ENCODE measurements around the gene BTBD17. TPM values are rescaled to one million over a fixed set of nuclear protein-coding genes. Genes with fewer than 3 reads are reported as not detected.

Gene BTBD17
- polyA plus RNA-seq, 3 donors = not detected

GRCh38 chr17:74362810-74363498, 1.3 kb upstream of the BTBD17 start:
- H3K27me3 Mint-ChIP-seq (ENCODE audit: low read depth in 3 of 3) = peaks cover 21 to 52% (median 34%) of the 10 kb centered on the region in 3 donors
- H3K36me3 Mint-ChIP-seq = peaks cover 0 to 3% of the 10 kb centered on the region in 2 donors
- Histone ChIP-seq H3K9me3 (replicated peaks in 1 of 2; ENCODE audit: control insufficient read depth in 1 of 2, insufficient read depth in 1 of 2, low read length in 2 of 2) (peaks cover 0 to 6% of the 10 kb centered on the region in 2 donors), H3K4me1 (ENCODE audit: control insufficient read depth in 1 of 2, insufficient read depth in 2 of 2, low read length in 2 of 2) (peaks cover 0 to under 1% of the 10 kb centered on the region in 2 donors), H3K27ac (ENCODE audit: low read depth in 1 of 2, low read length in 2 of 2) (no peak overlapping the region), H3K27me3 (ENCODE audit: control insufficient read depth in 2 of 2, insufficient read depth in 2 of 2, low read length in 2 of 2) (peaks cover 5 to 34% of the 10 kb centered on the region in 2 donors), H4K20me1 (ENCODE audit: insufficient read depth, low read length) (no peaks in the 10 kb centered on the region), H3K9ac (ENCODE audit: insufficient read depth, low read length, poor library complexity, severe bottlenecking) (no peak overlapping the region), H3K4me2 (replicated peaks; ENCODE audit: extremely low read depth, low read length, poor library complexity, severe bottlenecking) (no peak overlapping the region), H3K79me2 (ENCODE audit: insufficient read depth, low read length) (no peaks in the 10 kb centered on the region), H2AFZ (ENCODE audit: insufficient read depth, low read depth, low read length, poor library complexity, severe bottlenecking) (no peak overlapping the region), H3K36me3 (replicated peaks in 1 of 2; ENCODE audit: control insufficient read depth in 1 of 2, insufficient read depth in 2 of 2, low read length in 2 of 2) (no peaks in the 10 kb centered on the region), H3K4me3 (replicated peaks in 1 of 3; ENCODE audit: low read depth in 2 of 3, low read length in 3 of 3) (no peak overlapping the region)
- 89% methylated on average over 13 of the region's 14 CpGs for WGBS (ENCODE audit: insufficient coverage)
- intact Hi-C loops (cut with micrococcal nuclease) = no loop called here
- DNase-seq = no peak
- H3K4me3 Mint-ChIP-seq = peak overlapping the region in 1 of 2 donors; percentile 21
- H3K9me3 Mint-ChIP-seq = peaks cover 0 to 7% (median 0%) of the 10 kb centered on the region in 7 donors
- no peak for TF ChIP-seq CTCF (IDR thresholded peaks at IDR 0.05)
- peaks cover under 1% of the 10 kb centered on the region for H3K4me1 Mint-ChIP-seq
- H3K27ac Mint-ChIP-seq = no peak overlapping the region

DNA sequence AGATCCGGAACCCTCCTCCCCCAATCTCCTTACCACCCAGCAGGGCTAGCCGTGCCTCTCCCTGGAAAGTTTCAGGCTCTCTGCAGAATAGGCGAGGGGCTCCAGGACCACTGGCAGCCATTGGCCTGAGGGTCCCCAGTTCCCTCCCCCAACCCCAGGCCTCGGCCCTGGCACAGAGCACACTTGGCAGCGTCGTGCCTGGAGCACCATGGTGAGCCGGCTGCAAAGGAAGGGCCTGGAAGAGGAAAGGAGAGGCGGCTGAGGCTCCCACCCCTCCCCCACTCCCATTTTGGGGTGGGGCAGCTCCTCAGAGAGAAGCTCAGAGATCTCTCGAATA, 369 bp upstream of the BTBD17 start:
- no peak for TF ChIP-seq CTCF (IDR thresholded peaks at IDR 0.05)
- peak overlapping the region in 1 of 7 donors; percentile 33 for H3K27ac Mint-ChIP-seq
- peaks cover 3% of the 10 kb centered on the region for H3K4me1 Mint-ChIP-seq
- H3K9me3 Mint-ChIP-seq = peaks cover 0 to 5% (median 1%) of the 10 kb centered on the region in 7 donors
- H3K4me3 Mint-ChIP-seq = no peak overlapping the region
- WGBS (ENCODE audit: insufficient coverage) = 47% methylated on average over 2 of the region's 9 CpGs
- H3K27me3 Mint-ChIP-seq (ENCODE audit: low read depth in 3 of 3) = peaks cover 26 to 61% (median 41%) of the 10 kb centered on the region in 3 donors
- H3K27ac ChIP-seq (ENCODE audit: low read depth in 1 of 2, low read length in 2 of 2) = no peak overlapping the region
- no peaks in the 10 kb centered on the region for H3K79me2 ChIP-seq (ENCODE audit: insufficient read depth, low read length)
- H2AFZ ChIP-seq (ENCODE audit: insufficient read depth, low read depth, low read length, poor library complexity, severe bottlenecking) = no peak overlapping the region
- DNase-seq = no peak
- intact Hi-C loops (cut with micrococcal nuclease) = no loop called here
- peaks cover 0 to 7% of the 10 kb centered on the region in 2 donors for H3K4me1 ChIP-seq (ENCODE audit: control insufficient read depth in 1 of 2, insufficient read depth in 2 of 2, low read length in 2 of 2)
- H3K4me3 ChIP-seq (replicated peaks in 1 of 3; ENCODE audit: low read depth in 2 of 3, low read length in 3 of 3) = no peak overlapping the region
- H3K27me3 ChIP-seq (ENCODE audit: control insufficient read depth in 2 of 2, insufficient read depth in 2 of 2, low read length in 2 of 2) = peaks cover 13 to 41% of the 10 kb centered on the region in 2 donors
- no peaks in the 10 kb centered on the region for H4K20me1 ChIP-seq (ENCODE audit: insufficient read depth, low read length)
- H3K36me3 Mint-ChIP-seq = peaks cover 0 to 4% of the 10 kb centered on the region in 2 donors
- peaks cover 0 to 15% of the 10 kb centered on the region in 2 donors for H3K9me3 ChIP-seq (replicated peaks in 1 of 2; ENCODE audit: control insufficient read depth in 1 of 2, insufficient read depth in 1 of 2, low read length in 2 of 2)
- H3K9ac ChIP-seq (ENCODE audit: insufficient read depth, low read length, poor library complexity, severe bottlenecking) = no peak overlapping the region
- H3K36me3 ChIP-seq (replicated peaks in 1 of 2; ENCODE audit: control insufficient read depth in 1 of 2, insufficient read depth in 2 of 2, low read length in 2 of 2) = no peaks in the 10 kb centered on the region
- H3K4me2 ChIP-seq (replicated peaks; ENCODE audit: extremely low read depth, low read length, poor library complexity, severe bottlenecking) = no peak overlapping the region

All from CD14-positive monocyte (primary cell).